Lung (tissue), 12 donors: Measurements from ENCODE around the gene VARS1. TPM values are rescaled to one million over a fixed set of nuclear protein-coding genes. Genes with fewer than 3 reads are reported as not detected.

Experiments
- ATAC-seq: fragments of 200-7000 bp; cut with Tn5 transposase; one replicate; pipeline ENCODE4 v1.9.1; 2020; ENCODE audit warnings: moderate number of reproducible peaks; ENCODE audit not compliant: insufficient read depth, low FRiP score
- DNase-seq, 3 donors: peaks; one replicate each; pipeline ENCODE4 v3.0.0-alpha.2; 2013 to 2017
- H3K27ac ChIP-seq, 2 donors: one replicate each; pipeline ENCODE4 v1.5.1; 2013; ENCODE audit warnings: mild to moderate bottlenecking in 2 of 2, moderate library complexity in 2 of 2, control low read depth in 1 of 2, inconsistent platforms in 1 of 2, low read depth in 1 of 2, low read length in 1 of 2
- H3K27me3 ChIP-seq, 3 donors: one replicate each; pipeline ENCODE4 v1.5.1; 2013; ENCODE audit warnings: low read length in 2 of 3; ENCODE audit not compliant: control insufficient read depth in 3 of 3, insufficient read depth in 3 of 3
- H3K36me3 ChIP-seq, 4 donors: one replicate each; pipeline ENCODE4 v1.5.1; 2013; ENCODE audit warnings: low read length in 4 of 4, mild to moderate bottlenecking in 1 of 4, moderate library complexity in 1 of 4; ENCODE audit not compliant: control insufficient read depth in 4 of 4, insufficient read depth in 4 of 4
- H3K4me1 ChIP-seq, 5 donors: one replicate each; pipeline ENCODE4 v1.5.1; 2013; ENCODE audit warnings: low read length in 5 of 5, mild to moderate bottlenecking in 2 of 5, moderate library complexity in 1 of 5; ENCODE audit not compliant: control insufficient read depth in 5 of 5, insufficient read depth in 5 of 5
- H3K4me3 ChIP-seq: one replicate; pipeline ENCODE4 v1.5.1; 2013; ENCODE audit warnings: mild to moderate bottlenecking, control low read depth, moderate library complexity
- H3K9ac ChIP-seq, 2 donors: one replicate each; pipeline ENCODE4 v1.5.1; 2013; ENCODE audit warnings: low read length in 2 of 2, control low read depth in 1 of 2; ENCODE audit not compliant: insufficient read depth in 1 of 2
- H3K9me3 ChIP-seq, 4 donors: one replicate each; pipeline ENCODE4 v1.5.1; 2013; ENCODE audit warnings: low read length in 3 of 4, mild to moderate bottlenecking in 1 of 4, moderate library complexity in 1 of 4; ENCODE audit not compliant: control insufficient read depth in 4 of 4, insufficient read depth in 3 of 4
- WGBS, 2 donors: extraction: QIAGEN DNeasy Blood & Tissue Kit; methylation state at CpG; one replicate each; pipeline ENCODE4 v1.1.7; 2013; 5-methylcytosine and 5-hydroxymethylcytosine counted together
- polyA plus RNA-seq, 2 donors: library from polyadenylated mRNA; stranded (reverse); fragments of 200-250 nt; gene quantifications; one replicate each; pipeline ENCODE4 v1.2.1, GENCODE V29; 2013
- total RNA-seq, 2 donors: library from RNA; depleted of rRNA in 1 of 2; stranded (reverse); fragments of >200 nt in 1 of 2; gene quantifications; one replicate each; pipeline ENCODE4 v1.2.1, GENCODE V29; 2014 to 2021
- TF ChIP-seq, protein P1 (sequence below): IDR thresholded peaks from 2 replicates; pipeline ENCODE4 v1.5.1; 2012; ENCODE audit warnings: mild to moderate bottlenecking; ENCODE audit errors: control extremely low read depth, extremely low read depth
- donor health status: control.
- donor health status: control.
- donor health status: Bipolar disorder and iron deficiency.
- donor health status: healthy.
- donor health status: DM: yes; HTN: yes; CAD: no.

VARS1 gene
- total and polyA plus RNA-seq, 4 donors = 32.2 to 95.4 (median 41.0) TPM

DNA sequence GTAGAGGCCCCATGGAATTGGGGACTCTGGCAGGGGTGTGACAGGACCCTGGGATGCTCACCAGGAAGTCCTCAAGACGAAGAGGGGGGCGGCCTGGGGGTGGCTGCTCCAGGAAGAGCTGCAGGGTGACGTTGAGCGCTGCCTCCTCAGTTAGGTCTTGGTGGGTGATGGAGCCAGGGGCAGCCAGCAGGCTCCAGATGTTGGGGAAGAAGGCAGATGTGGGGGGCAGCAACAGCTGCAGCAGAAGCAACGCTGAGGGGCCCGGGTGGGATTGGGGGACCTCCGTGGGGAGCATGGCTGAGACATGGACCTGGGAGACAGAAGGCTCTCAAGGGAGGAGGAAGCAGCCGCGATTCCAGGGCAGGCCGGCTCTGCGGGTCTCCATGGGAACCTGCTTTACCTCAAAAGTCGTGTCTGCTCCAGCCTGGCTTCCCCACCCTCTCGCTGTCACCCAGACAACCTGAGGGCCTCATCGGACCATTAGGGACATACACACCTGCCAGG, 19.0 kb downstream of the VARS1 start:
- DNase-seq = peak in 1 of 3 donors; percentile 30
- H3K36me3 ChIP-seq = peaks cover 0 to 27% (median 12%) of the 10 kb centered on the region in 4 donors
- H3K4me3 ChIP-seq = no peak overlapping the region
- TF ChIP-seq, protein P1, sequence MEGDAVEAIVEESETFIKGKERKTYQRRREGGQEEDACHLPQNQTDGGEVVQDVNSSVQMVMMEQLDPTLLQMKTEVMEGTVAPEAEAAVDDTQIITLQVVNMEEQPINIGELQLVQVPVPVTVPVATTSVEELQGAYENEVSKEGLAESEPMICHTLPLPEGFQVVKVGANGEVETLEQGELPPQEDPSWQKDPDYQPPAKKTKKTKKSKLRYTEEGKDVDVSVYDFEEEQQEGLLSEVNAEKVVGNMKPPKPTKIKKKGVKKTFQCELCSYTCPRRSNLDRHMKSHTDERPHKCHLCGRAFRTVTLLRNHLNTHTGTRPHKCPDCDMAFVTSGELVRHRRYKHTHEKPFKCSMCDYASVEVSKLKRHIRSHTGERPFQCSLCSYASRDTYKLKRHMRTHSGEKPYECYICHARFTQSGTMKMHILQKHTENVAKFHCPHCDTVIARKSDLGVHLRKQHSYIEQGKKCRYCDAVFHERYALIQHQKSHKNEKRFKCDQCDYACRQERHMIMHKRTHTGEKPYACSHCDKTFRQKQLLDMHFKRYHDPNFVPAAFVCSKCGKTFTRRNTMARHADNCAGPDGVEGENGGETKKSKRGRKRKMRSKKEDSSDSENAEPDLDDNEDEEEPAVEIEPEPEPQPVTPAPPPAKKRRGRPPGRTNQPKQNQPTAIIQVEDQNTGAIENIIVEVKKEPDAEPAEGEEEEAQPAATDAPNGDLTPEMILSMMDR = no peak
- no peaks in the 10 kb centered on the region for H3K27me3 ChIP-seq
- ATAC-seq = no peak
- H3K27ac ChIP-seq = peak overlapping the region; percentile 49 to 57
- WGBS, 2 donors = 37% methylated on average over 13 to 14 of the region's 14 CpGs
- H3K9me3 ChIP-seq = no peaks in the 10 kb centered on the region
- no peak overlapping the region for H3K9ac ChIP-seq
- peaks cover 0 to 9% (median 0%) of the 10 kb centered on the region in 5 donors for H3K4me1 ChIP-seq

DNA sequence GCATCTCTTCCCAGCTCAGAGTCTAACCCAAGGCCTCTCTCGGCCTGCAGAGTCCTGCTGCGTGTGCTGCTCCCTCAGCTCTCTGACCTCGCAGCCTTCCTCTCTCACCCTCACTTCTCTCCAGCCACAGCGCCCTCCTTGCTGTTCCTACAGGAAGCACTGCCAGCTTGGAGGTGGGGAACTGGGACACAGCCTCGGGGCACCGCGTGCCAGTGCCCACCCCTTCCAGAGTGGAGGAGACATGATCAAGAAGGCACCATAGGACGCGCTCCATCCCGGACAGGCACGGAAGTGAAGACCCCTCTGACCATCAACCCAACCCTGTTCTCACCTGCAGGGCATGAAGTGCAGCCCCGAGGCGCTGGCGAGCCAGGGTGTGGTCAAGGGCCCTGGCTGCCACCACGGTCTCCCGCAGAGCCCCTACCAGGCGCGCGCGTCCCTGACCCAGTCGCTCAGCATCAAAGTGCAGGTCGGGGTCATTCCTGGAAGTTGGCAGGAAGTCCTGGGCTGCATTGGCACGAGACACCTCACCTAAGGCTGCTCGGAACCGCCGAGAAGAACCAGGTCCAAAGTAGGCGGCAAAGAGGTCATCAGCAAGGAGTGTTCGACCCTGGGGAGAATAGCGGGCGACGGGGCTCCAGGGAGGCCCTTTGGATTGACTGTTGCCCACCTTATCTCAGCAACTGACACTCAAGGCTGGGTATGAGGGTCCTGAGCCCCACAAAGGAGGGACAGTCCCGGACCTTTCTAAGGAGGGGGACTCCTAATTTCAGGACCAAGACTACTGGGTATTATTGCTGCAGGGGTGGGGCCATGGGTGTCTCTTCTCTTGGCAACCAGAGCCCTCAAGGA, 19.7 kb downstream of the VARS1 start:
- Histone ChIP-seq H3K4me3 (no peak overlapping the region), H3K27me3 (no peaks in the 10 kb centered on the region), H3K4me1 (peaks cover 0 to 9% (median 0%) of the 10 kb centered on the region in 5 donors), H3K9me3 (no peaks in the 10 kb centered on the region), H3K36me3 (peaks cover 0 to 22% (median 9%) of the 10 kb centered on the region in 4 donors), H3K27ac (no peak overlapping the region), H3K9ac (no peak overlapping the region)
- ATAC-seq (no peak), DNase-seq (no peak)
- TF ChIP-seq, protein P1 = no peak
- WGBS, 2 donors = 90% methylated on average over 32 of the region's 32 CpGs

DNA sequence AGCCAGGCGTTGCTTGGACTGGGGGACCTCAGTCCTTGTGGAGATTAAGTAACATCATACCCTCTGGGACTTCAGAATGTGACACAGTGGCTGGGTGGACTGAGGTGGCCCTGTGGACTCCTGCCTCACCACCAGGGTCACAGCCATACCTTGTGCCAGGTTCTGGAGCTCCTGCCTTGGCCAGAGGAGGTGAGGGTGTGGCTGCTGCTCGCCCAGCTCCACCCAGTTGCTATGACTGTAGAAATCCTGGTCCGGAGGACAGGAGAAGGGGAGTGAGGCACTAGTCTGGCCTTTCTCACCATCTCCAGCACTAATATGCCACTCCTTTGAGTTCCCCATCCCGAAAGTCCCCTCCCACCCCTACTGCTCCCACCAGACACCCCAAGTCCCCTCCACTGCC, 20.4 kb downstream of the VARS1 start:
- H3K36me3 ChIP-seq = peaks cover 0 to 15% (median 7%) of the 10 kb centered on the region in 4 donors
- DNase-seq = no peak
- H3K27me3 ChIP-seq = no peaks in the 10 kb centered on the region
- no peaks in the 10 kb centered on the region for H3K9me3 ChIP-seq
- H3K4me1 ChIP-seq = peaks cover 0 to 9% (median 0%) of the 10 kb centered on the region in 5 donors
- H3K9ac ChIP-seq = no peak overlapping the region
- WGBS, 2 donors = 79 to 90% methylated on average over 4 of the region's 4 CpGs
- no peak overlapping the region for H3K27ac ChIP-seq
- TF ChIP-seq, protein P1 = no peak
- no peak for ATAC-seq
- H3K4me3 ChIP-seq = no peak overlapping the region
